Small intestine (tissue), 7 donors: ENCODE data around the gene SLC25A6. TPM values are rescaled to one million over a fixed set of nuclear protein-coding genes. Genes with fewer than 3 reads are reported as not detected.
"Not testable (repeated sequence)": the region's sequence is repeated elsewhere in the genome, so short reads cannot be mapped to it uniquely, and the experiment has no call there.

Source experiments
- DNase-seq, 2 donors: peaks; one replicate each; pipeline versions ENCODE4 v3.0.0 to v3.0.0-alpha.2; 2013
- FAIRE-seq: peaks from 2 replicates; lab custom pipeline; 2012; peaks lifted over from hg19 to GRCh38; lab: Jason Lieb, UNC
- H3K27ac ChIP-seq, 3 donors: one replicate each; pipeline ENCODE4 v1.5.1; 2013; ENCODE audit warnings: low read length in 2 of 3, mild to moderate bottlenecking in 2 of 3, control low read depth in 1 of 3, inconsistent platforms in 1 of 3, low read depth in 1 of 3, moderate library complexity in 1 of 3
- H3K27me3 ChIP-seq, 3 donors: one replicate each; pipeline ENCODE4 v1.6.1; 2013; ENCODE audit warnings: low read length in 3 of 3, inconsistent platforms in 1 of 3; ENCODE audit not compliant: control insufficient read depth in 3 of 3, insufficient read depth in 3 of 3
- H3K36me3 ChIP-seq, 3 donors: one replicate each; pipeline ENCODE4 v1.6.1; 2013; ENCODE audit warnings: low read length in 3 of 3, inconsistent platforms in 1 of 3, low read depth in 1 of 3, mild to moderate bottlenecking in 1 of 3, moderate library complexity in 1 of 3; ENCODE audit not compliant: control insufficient read depth in 3 of 3, insufficient read depth in 2 of 3
- H3K4me1 ChIP-seq, 3 donors: one replicate each; pipeline ENCODE4 v1.6.1; 2013; ENCODE audit warnings: low read length in 2 of 3, inconsistent platforms in 1 of 3, low read depth in 1 of 3, mild to moderate bottlenecking in 1 of 3, moderate library complexity in 1 of 3; ENCODE audit not compliant: control insufficient read depth in 3 of 3, insufficient read depth in 2 of 3
- H3K4me3 ChIP-seq, 3 donors: one replicate each; pipeline ENCODE4 v1.5.1; 2013; ENCODE audit warnings: low read length in 3 of 3, control low read depth in 1 of 3, inconsistent platforms in 1 of 3, low read depth in 1 of 3, mild to moderate bottlenecking in 1 of 3, moderate library complexity in 1 of 3
- H3K9me3 ChIP-seq, 2 donors: one replicate each; pipeline ENCODE4 v1.6.1; 2013; ENCODE audit warnings: low read depth in 1 of 2, low read length in 1 of 2; ENCODE audit not compliant: control insufficient read depth in 2 of 2, insufficient read depth in 1 of 2
- WGBS, 3 donors: extraction: QIAGEN DNeasy Blood & Tissue Kit; methylation state at CpG; one replicate each; pipeline ENCODE4 v1.1.7; 2013; 5-methylcytosine and 5-hydroxymethylcytosine counted together
- polyA plus RNA-seq, 4 donors: library from polyadenylated mRNA; stranded (reverse) in 3 of 4; unstranded in 1 of 4; fragments of 200-250 nt in 3 of 4; fragments of 120-200 nt in 1 of 4; gene quantifications; one replicate each; pipeline versions ENCODE4 v1.2.1 to v1.2.3, GENCODE V29; 2013
- donor health status: healthy with polysubstance abuse.
- donor health status: control.
- donor health status: control.
- donor health status: Bipolar disorder and iron deficiency.
- donor health status: healthy.

Gene SLC25A6
- polyA plus RNA-seq, 4 donors: 448 to 770 (median 609) TPM

DNA sequence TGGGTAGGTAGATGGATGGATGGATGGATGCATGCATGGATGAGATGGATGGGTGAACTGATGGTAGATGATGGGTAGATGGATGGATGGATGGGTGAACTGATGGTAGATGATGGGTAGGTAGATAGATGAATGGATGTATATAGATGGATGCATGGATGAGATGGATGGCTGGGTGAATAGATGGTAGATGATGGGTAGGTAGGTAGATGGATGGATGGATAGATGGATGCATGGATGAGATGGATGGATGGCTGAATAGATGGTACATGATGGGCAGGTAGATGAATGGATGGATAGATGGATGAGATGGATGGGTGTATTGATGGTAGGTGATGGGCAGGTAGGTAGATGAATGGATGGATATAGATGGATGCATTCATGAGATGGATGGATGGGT is 15.1 kb upstream of the SLC25A6 start:
- peaks cover 9 to 34% (median 21%) of the 10 kb centered on the region in 3 donors for H3K36me3 ChIP-seq
- FAIRE-seq: no peak

GRCh38 chrX:1405769-1406168 is 13.9 kb upstream of the SLC25A6 start:
- H3K9me3 ChIP-seq, H3K27ac ChIP-seq, H3K27me3 ChIP-seq, H3K4me3 ChIP-seq, FAIRE-seq, DNase-seq, H3K4me1 ChIP-seq: not testable (repeated sequence)
- H3K36me3 ChIP-seq: peaks cover 9 to 37% (median 21%) of the 10 kb centered on the region in 3 donors
- 98 to 100% (median 98%) methylated on average over 2 of the region's 2 CpGs for WGBS, 3 donors

More for the DNA sequence above, 15.1 kb upstream of the SLC25A6 start:
- no peaks in the 10 kb centered on the region for H3K27me3 ChIP-seq
- H3K4me1 ChIP-seq: no peaks in the 10 kb centered on the region
- H3K9me3 ChIP-seq: no peaks in the 10 kb centered on the region
- H3K27ac ChIP-seq: no peak overlapping the region
- DNase-seq: no peak
- H3K4me3 ChIP-seq: no peak overlapping the region

GRCh38 chrX:1403867-1404266 is 12.0 kb upstream of the SLC25A6 start:
- 97 to 98% (median 98%) methylated on average over 3 of the region's 3 CpGs for WGBS, 3 donors
- H3K27me3 ChIP-seq, H3K9me3 ChIP-seq, H3K4me3 ChIP-seq, DNase-seq, H3K27ac ChIP-seq, FAIRE-seq, H3K4me1 ChIP-seq: not testable (repeated sequence)
- peaks cover 9 to 42% (median 21%) of the 10 kb centered on the region in 3 donors for H3K36me3 ChIP-seq

DNA sequence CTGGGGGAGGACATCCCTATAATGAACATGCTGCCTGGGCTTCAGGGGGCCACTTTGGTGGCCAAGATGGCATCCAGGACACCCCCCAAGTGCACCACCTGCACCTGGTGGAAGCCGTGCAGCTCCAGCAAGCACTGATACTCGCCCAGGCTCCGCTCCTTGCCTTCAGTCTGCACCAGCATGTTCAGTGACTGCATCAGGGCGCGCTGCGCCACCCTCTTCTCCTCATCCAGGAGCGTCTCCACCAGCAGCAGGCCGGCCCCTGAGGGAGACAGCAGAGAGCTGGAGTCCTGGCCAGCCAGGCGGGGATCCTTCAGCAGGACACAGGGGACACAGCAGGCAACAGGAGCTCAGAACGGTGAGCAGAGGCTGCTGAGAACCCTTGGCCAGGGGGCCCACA is 11.3 kb upstream of the SLC25A6 start:
- Histone ChIP-seq H3K4me1 (no peaks in the 10 kb centered on the region), H3K9me3 (no peaks in the 10 kb centered on the region), H3K36me3 (peaks cover 9 to 47% (median 21%) of the 10 kb centered on the region in 3 donors), H3K27me3 (no peaks in the 10 kb centered on the region), H3K27ac (no peak overlapping the region), H3K4me3 (no peak overlapping the region)
- DNase-seq: no peak
- no peak for FAIRE-seq
- WGBS, 3 donors: 97 to 100% (median 99%) methylated on average over 9 to 10 of the region's 10 CpGs

GRCh38 chrX:1401611-1402430 is 9.9 kb upstream of the SLC25A6 start:
- DNase-seq (no peak), FAIRE-seq (no peak)
- Histone ChIP-seq H3K4me3 (no peak overlapping the region), H3K36me3 (peaks cover 9 to 51% (median 19%) of the 10 kb centered on the region in 3 donors), H3K9me3 (no peaks in the 10 kb centered on the region), H3K27me3 (no peaks in the 10 kb centered on the region), H3K4me1 (no peaks in the 10 kb centered on the region), H3K27ac (no peak overlapping the region)
- 90 to 96% (median 95%) methylated on average over 28 to 30 of the region's 30 CpGs for WGBS, 3 donors

- Histone ChIP-seq H3K4me3 (no peak overlapping the region), H3K36me3 (peaks cover 9 to 56% (median 16%) of the 10 kb centered on the region in 3 donors), H3K27ac (no peak overlapping the region), H3K27me3 (no peaks in the 10 kb centered on the region), H3K4me1 (no peaks in the 10 kb centered on the region), H3K9me3 (no peaks in the 10 kb centered on the region)
- 68 to 83% (median 74%) methylated on average over 26 to 27 of the region's 27 CpGs for WGBS, 3 donors
- FAIRE-seq: no peak
- DNase-seq: peak in 1 of 2 donors; percentile 52
These were observed 9.0 kb upstream of the SLC25A6 start for GRCh38 chrX:1400742-1401471.

GRCh38 chrX:1400049-1400448 is 8.1 kb upstream of the SLC25A6 start:
- no peaks in the 10 kb centered on the region for H3K27me3 ChIP-seq
- no peak overlapping the region for H3K4me3 ChIP-seq
- H3K36me3 ChIP-seq: peaks cover 9 to 60% (median 13%) of the 10 kb centered on the region in 3 donors
- H3K27ac ChIP-seq: no peak overlapping the region
- H3K4me1 ChIP-seq: no peaks in the 10 kb centered on the region
- 89 to 94% (median 94%) methylated on average over 12 of the region's 12 CpGs for WGBS, 3 donors
- DNase-seq (no peak), FAIRE-seq (no peak)
- H3K9me3 ChIP-seq: no peaks in the 10 kb centered on the region

DNA sequence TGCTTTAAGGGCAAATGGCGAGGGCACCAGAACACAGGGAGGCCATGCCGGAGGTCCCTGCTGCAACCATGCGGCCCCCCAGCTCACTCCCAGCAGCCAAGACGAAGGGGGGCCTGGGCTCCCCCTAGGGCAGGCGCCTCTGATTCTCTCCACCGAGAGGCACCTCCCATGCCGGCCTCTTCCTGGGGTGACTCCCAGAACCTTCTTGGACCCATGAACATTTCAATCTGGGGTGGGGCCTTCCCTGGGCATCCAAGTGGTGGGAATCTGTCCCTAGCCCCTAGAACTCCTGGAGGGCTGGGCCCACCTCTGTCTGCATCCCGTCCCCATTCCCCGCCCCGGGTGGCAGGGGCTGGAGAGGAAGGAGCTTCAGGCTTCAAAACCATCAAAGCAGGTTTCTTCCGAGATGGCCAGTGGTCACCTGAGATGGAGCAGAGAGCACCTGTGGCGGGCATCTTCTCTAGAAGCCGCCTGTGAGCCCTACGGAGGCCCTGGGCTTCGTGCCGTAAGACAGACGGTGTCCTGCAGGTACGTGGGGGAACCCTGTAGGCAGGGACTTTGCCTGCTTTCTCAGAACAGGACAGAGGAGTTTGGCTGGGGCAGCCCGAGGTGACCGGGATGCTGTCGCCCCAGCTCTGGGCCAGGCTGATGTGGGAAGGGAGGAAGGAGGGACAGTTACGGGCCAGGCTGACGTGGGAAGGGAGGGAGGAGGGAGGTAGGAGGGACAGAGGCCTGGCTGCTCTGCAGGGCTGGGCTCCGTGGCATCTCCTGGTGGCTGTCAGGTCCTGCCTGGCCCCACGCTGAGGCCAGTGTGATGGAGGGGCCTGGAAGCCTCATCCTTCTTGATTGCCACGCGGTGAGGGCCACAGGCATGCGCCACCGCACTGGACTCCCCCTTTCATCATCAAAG is 6.8 kb upstream of the SLC25A6 start:
- Histone ChIP-seq H3K4me3 (no peak overlapping the region), H3K27me3 (no peaks in the 10 kb centered on the region), H3K27ac (no peak overlapping the region), H3K9me3 (no peaks in the 10 kb centered on the region), H3K4me1 (peaks cover 0 to 4% (median 0%) of the 10 kb centered on the region in 3 donors), H3K36me3 (peaks cover 8 to 64% (median 8%) of the 10 kb centered on the region in 3 donors)
- DNase-seq: no peak
- no peak for FAIRE-seq
- WGBS, 3 donors: 83 to 94% (median 93%) methylated on average over 27 to 29 of the region's 29 CpGs
